ENCODE results near the gene PKIB.

PKIB gene

DNA sequence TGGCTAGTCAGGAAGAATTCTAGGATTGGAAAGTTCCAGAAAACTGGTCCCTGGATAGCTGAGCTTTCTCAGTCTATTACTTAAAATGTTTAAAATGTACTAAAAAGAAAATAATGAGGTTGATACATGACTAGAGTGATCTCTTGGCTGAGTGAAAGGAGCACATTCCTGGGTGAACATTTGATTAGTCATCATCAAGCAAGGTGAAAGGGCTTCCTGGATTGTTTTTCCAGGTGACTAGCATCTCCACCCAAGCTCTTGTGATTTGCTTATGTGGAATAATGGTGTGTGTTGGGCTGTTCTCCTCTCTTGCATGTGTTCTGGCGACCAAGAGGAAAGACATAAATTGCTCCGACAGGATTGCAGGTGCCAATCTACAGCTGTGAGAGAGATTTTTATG lies 42.9 kb downstream of the PKIB start (continued):
- TF ChIP-seq, protein P1, sequence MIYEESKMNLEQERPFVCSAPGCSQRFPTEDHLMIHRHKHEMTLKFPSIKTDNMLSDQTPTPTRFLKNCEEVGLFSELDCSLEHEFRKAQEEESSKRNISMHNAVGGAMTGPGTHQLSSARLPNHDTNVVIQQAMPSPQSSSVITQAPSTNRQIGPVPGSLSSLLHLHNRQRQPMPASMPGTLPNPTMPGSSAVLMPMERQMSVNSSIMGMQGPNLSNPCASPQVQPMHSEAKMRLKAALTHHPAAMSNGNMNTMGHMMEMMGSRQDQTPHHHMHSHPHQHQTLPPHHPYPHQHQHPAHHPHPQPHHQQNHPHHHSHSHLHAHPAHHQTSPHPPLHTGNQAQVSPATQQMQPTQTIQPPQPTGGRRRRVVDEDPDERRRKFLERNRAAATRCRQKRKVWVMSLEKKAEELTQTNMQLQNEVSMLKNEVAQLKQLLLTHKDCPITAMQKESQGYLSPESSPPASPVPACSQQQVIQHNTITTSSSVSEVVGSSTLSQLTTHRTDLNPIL (CRISPR knock-in tag; IDR thresholded peaks at IDR 0.05; ENCODE audit: low read depth), result no peak
- TF ChIP-seq SNAI2 (CRISPR knock-in tag; IDR thresholded peaks at IDR 0.05), result no peak

DNA sequence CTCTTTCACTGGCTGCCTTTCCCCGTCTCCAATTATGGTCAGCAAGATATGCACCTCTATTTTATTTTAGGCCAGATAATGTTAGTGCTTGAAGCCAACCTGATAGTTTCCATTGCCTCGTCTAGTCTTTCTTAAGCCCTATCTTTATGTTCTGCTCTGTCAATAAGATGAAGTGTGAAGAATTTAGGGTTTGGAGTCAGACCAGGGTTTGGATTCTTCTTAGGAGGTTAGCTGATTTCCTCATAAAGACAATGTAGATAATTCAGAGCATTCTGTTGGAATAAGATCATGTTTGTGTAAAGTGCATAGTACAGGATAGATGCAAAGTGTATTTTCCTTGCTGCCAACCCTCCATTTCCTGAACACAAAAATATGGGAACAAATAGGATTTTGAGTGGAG lies 43.8 kb downstream of the PKIB start:
- no peak for TF ChIP-seq ZNF8 (CRISPR knock-in tag; IDR thresholded peaks at IDR 0.05)
- no peak for ATAC-seq

DNA sequence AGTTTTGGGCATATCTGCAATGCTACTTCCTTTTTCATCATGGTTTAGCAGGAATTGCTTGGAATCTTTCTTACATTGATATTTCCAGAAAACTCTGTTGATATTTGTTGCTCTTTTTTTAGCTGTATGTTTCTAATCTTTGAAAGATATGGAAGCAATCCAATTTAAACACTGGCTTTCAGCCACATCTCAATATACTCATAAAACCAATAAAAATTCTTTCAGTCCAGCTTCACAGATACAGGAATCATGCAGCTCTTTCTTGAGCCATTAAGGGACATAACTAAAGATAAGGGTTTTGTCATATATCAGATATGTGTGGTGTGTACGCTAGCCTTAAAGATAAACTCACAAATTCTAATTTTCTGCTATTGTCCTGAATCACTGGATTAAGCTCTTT lies 47.4 kb downstream of the PKIB start:
- TF ChIP-seq GLIS3 (CRISPR knock-in tag; IDR thresholded peaks at IDR 0.05), result no peak
- TF ChIP-seq TOX (CRISPR knock-in tag; IDR thresholded peaks at IDR 0.05; ENCODE audit: borderline replicate concordance), result no peak
- no peak for TF ChIP-seq OSR1 (CRISPR knock-in tag; IDR thresholded peaks at IDR 0.05)
- TF ChIP-seq BACH2 (CRISPR knock-in tag; IDR thresholded peaks at IDR 0.05; ENCODE audit: borderline replicate concordance), result no peak
- no peak for TF ChIP-seq ARNTL (CRISPR knock-in tag; IDR thresholded peaks at IDR 0.05; ENCODE audit: borderline replicate concordance, low read depth)
- TF ChIP-seq ZNF565 (CRISPR knock-in tag; conservative IDR thresholded peaks at IDR 0.05; ENCODE audit: low read depth), result no peak
- no peak for TF ChIP-seq PPARA (CRISPR knock-in tag; IDR thresholded peaks at IDR 0.05; ENCODE audit: borderline replicate concordance)
- no peak for TF ChIP-seq ESRRG (CRISPR knock-in tag; IDR thresholded peaks at IDR 0.05)
- TF ChIP-seq TCF4 (CRISPR knock-in tag; IDR thresholded peaks at IDR 0.05; ENCODE audit: borderline replicate concordance), result no peak
- TF ChIP-seq ZNF8 (CRISPR knock-in tag; IDR thresholded peaks at IDR 0.05), result no peak
- no peak for TF ChIP-seq ZFP30 (CRISPR knock-in tag; IDR thresholded peaks at IDR 0.05)
- TF ChIP-seq RARB (CRISPR knock-in tag; IDR thresholded peaks at IDR 0.05), result no peak
- TF ChIP-seq ZFP3 (CRISPR knock-in tag; IDR thresholded peaks at IDR 0.05), result no peak
- TF ChIP-seq, protein P1 (CRISPR knock-in tag; IDR thresholded peaks at IDR 0.05; ENCODE audit: low read depth), result no peak
- no peak for ATAC-seq

- no peak for ATAC-seq
- TF ChIP-seq GLIS3 (CRISPR knock-in tag; IDR thresholded peaks at IDR 0.05), result no peak
- no peak for TF ChIP-seq BACH2 (CRISPR knock-in tag; IDR thresholded peaks at IDR 0.05; ENCODE audit: borderline replicate concordance)
- TF ChIP-seq, protein P2, sequence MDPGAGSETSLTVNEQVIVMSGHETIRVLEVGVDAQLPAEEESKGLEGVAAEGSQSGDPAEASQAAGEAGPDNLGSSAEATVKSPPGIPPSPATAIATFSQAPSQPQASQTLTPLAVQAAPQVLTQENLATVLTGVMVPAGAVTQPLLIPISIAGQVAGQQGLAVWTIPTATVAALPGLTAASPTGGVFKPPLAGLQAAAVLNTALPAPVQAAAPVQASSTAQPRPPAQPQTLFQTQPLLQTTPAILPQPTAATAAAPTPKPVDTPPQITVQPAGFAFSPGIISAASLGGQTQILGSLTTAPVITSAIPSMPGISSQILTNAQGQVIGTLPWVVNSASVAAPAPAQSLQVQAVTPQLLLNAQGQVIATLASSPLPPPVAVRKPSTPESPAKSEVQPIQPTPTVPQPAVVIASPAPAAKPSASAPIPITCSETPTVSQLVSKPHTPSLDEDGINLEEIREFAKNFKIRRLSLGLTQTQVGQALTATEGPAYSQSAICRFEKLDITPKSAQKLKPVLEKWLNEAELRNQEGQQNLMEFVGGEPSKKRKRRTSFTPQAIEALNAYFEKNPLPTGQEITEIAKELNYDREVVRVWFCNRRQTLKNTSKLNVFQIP (CRISPR knock-in tag; IDR thresholded peaks at IDR 0.05; ENCODE audit: borderline replicate concordance, low read depth), result no peak
- TF ChIP-seq PPARA (CRISPR knock-in tag; IDR thresholded peaks at IDR 0.05; ENCODE audit: borderline replicate concordance), result no peak
- TF ChIP-seq ZNF565 (CRISPR knock-in tag; conservative IDR thresholded peaks at IDR 0.05; ENCODE audit: low read depth), result no peak
- no peak for TF ChIP-seq OSR1 (CRISPR knock-in tag; IDR thresholded peaks at IDR 0.05)
- no peak for TF ChIP-seq ISL1 (CRISPR knock-in tag; IDR thresholded peaks at IDR 0.05)
- no peak for TF ChIP-seq ZFP3 (CRISPR knock-in tag; IDR thresholded peaks at IDR 0.05)
- no peak for TF ChIP-seq ARNTL (CRISPR knock-in tag; IDR thresholded peaks at IDR 0.05; ENCODE audit: borderline replicate concordance, low read depth)
- TF ChIP-seq ZNF8 (CRISPR knock-in tag; IDR thresholded peaks at IDR 0.05), result no peak
- no peak for TF ChIP-seq TCF4 (CRISPR knock-in tag; IDR thresholded peaks at IDR 0.05; ENCODE audit: borderline replicate concordance)
- TF ChIP-seq, protein P1 (CRISPR knock-in tag; IDR thresholded peaks at IDR 0.05; ENCODE audit: low read depth), result no peak
- TF ChIP-seq ZFP30 (CRISPR knock-in tag; IDR thresholded peaks at IDR 0.05), result no peak
- no peak for TF ChIP-seq CSDC2 (CRISPR knock-in tag; IDR thresholded peaks at IDR 0.05)
- TF ChIP-seq, protein P3, sequence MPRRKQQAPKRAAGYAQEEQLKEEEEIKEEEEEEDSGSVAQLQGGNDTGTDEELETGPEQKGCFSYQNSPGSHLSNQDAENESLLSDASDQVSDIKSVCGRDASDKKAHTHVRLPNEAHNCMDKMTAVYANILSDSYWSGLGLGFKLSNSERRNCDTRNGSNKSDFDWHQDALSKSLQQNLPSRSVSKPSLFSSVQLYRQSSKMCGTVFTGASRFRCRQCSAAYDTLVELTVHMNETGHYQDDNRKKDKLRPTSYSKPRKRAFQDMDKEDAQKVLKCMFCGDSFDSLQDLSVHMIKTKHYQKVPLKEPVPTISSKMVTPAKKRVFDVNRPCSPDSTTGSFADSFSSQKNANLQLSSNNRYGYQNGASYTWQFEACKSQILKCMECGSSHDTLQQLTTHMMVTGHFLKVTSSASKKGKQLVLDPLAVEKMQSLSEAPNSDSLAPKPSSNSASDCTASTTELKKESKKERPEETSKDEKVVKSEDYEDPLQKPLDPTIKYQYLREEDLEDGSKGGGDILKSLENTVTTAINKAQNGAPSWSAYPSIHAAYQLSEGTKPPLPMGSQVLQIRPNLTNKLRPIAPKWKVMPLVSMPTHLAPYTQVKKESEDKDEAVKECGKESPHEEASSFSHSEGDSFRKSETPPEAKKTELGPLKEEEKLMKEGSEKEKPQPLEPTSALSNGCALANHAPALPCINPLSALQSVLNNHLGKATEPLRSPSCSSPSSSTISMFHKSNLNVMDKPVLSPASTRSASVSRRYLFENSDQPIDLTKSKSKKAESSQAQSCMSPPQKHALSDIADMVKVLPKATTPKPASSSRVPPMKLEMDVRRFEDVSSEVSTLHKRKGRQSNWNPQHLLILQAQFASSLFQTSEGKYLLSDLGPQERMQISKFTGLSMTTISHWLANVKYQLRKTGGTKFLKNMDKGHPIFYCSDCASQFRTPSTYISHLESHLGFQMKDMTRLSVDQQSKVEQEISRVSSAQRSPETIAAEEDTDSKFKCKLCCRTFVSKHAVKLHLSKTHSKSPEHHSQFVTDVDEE (CRISPR knock-in tag; IDR thresholded peaks at IDR 0.05), result no peak
- TF ChIP-seq ESRRG (CRISPR knock-in tag; IDR thresholded peaks at IDR 0.05), result no peak
- TF ChIP-seq, protein P4, sequence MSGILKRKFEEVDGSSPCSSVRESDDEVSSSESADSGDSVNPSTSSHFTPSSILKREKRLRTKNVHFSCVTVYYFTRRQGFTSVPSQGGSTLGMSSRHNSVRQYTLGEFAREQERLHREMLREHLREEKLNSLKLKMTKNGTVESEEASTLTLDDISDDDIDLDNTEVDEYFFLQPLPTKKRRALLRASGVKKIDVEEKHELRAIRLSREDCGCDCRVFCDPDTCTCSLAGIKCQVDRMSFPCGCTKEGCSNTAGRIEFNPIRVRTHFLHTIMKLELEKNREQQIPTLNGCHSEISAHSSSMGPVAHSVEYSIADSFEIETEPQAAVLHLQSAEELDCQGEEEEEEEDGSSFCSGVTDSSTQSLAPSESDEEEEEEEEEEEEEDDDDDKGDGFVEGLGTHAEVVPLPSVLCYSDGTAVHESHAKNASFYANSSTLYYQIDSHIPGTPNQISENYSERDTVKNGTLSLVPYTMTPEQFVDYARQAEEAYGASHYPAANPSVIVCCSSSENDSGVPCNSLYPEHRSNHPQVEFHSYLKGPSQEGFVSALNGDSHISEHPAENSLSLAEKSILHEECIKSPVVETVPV (CRISPR knock-in tag; IDR thresholded peaks at IDR 0.05), result no peak
Measured at GRCh38 chr6:122660296-122660695, 50.1 kb downstream of the PKIB start.
